Duodenal mucosa (tissue), 2 donors: ENCODE measurements around the gene GADD45A.
A peak's percentile ranks its signal among the peaks of the same experiment; 100 is the strongest.

Experiments
- H3K27ac ChIP-seq: one replicate; pipeline ENCODE4 v1.7.0; 2013; ENCODE audit warnings: low read depth, low read length
- H3K27me3 ChIP-seq, 2 donors: one replicate each; pipeline ENCODE4 v1.7.0; 2013; ENCODE audit warnings: low read length in 2 of 2, control low read depth in 1 of 2; ENCODE audit not compliant: insufficient read depth in 2 of 2, control insufficient read depth in 1 of 2
- H3K36me3 ChIP-seq, 2 donors: one replicate each; pipeline ENCODE4 v1.7.0; 2013; ENCODE audit warnings: low read length in 2 of 2, control low read depth in 1 of 2; ENCODE audit not compliant: insufficient read depth in 2 of 2, control insufficient read depth in 1 of 2
- H3K4me1 ChIP-seq, 2 donors: one replicate each; pipeline ENCODE4 v1.7.0; 2013; ENCODE audit warnings: low read length in 2 of 2, control low read depth in 1 of 2; ENCODE audit not compliant: insufficient read depth in 2 of 2, control insufficient read depth in 1 of 2
- H3K4me3 ChIP-seq, 2 donors: one replicate each; pipeline ENCODE4 v1.7.0; 2013; ENCODE audit warnings: low read length in 2 of 2, low read depth in 1 of 2
- H3K9ac ChIP-seq, 2 donors: one replicate each; pipeline ENCODE4 v1.7.0; 2013; ENCODE audit warnings: low read length in 2 of 2, low read depth in 1 of 2
- H3K9me3 ChIP-seq, 2 donors: one replicate each; pipeline ENCODE4 v1.7.0; 2013; ENCODE audit warnings: low read length in 2 of 2, control low read depth in 1 of 2; ENCODE audit not compliant: control insufficient read depth in 1 of 2

Gene GADD45A

DNA sequence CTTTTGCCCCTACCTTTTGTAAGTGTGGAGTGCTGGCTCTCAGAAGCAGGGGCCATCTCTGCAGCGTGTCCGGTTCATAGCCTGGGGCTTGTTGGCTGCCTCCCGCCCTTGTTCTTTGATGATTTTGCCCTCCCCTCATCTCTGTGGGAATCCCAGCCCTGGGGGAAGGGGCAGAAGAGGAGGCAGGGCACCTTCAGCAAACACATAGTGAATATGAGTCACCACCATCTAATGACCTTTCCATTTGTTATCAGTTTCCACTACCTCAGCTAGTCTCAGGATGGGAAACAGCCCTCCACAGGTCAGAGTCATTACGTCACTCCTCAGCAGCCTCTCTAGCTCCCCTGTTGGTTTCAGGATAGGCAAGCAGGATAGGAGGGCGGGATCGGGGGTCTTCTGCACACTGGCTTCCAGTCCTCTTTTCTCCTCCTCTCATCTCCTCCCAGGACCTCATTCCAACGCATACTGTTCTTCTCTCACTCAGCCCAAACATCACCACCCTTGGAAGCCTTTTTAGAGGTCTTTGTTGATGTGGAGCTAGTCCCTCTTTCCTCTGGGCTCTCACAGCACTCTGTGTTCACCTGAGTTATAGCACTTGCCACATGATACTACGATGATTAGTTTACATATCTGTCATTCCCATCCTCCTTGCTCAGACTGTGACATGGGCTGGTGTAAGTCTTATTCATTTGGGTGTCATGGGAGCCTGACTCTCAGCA is 15.8 kb downstream of the GADD45A start:
- Histone ChIP-seq H3K36me3 (peaks cover 11 to 30% of the 10 kb centered on the region in 2 donors), H3K4me3 (no peak overlapping the region), H3K9me3 (no peaks in the 10 kb centered on the region), H3K9ac (no peak overlapping the region), H3K4me1 (peaks cover 0 to 6% of the 10 kb centered on the region in 2 donors), H3K27ac (no peak overlapping the region), H3K27me3 (no peaks in the 10 kb centered on the region)

DNA sequence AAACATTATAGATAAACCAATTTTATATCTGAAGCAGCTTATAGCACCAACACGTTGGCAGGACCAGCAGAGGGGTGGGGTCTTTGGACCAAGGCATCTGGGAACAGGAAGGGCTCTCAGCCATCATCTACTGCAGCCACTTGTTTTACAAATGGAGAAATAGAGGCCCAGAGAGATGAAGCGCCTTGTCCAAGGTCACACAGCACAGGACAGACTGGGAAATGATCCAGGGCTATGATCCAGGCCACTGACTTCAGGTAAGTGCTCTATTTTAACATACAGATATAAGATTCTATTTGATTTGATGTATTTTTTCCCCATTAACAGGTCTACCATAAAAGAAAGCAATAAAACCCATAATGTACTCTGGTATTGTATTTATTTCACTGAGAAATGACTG is 16.9 kb downstream of the GADD45A start:
- peaks cover 0 to 6% of the 10 kb centered on the region in 2 donors for H3K4me1 ChIP-seq
- H3K4me3 ChIP-seq: no peak overlapping the region
- H3K36me3 ChIP-seq: peaks cover 11 to 32% of the 10 kb centered on the region in 2 donors
- H3K27me3 ChIP-seq: no peaks in the 10 kb centered on the region
- no peaks in the 10 kb centered on the region for H3K9me3 ChIP-seq
- H3K9ac ChIP-seq: no peak overlapping the region
- no peak overlapping the region for H3K27ac ChIP-seq

GRCh38 chr1:67704351-67704750 is 19.4 kb downstream of the GADD45A start:
- H3K27ac ChIP-seq: no peak overlapping the region
- no peaks in the 10 kb centered on the region for H3K27me3 ChIP-seq
- peaks cover 11 to 35% of the 10 kb centered on the region in 2 donors for H3K36me3 ChIP-seq
- H3K9me3 ChIP-seq: no peaks in the 10 kb centered on the region
- peaks cover 8 to 23% of the 10 kb centered on the region in 2 donors for H3K4me1 ChIP-seq
- H3K9ac ChIP-seq: no peak overlapping the region
- no peak overlapping the region for H3K4me3 ChIP-seq

GRCh38 chr1:67705735-67706453 is 20.9 kb downstream of the GADD45A start:
- Histone ChIP-seq H3K4me1 (peaks cover 12 to 31% of the 10 kb centered on the region in 2 donors), H3K27me3 (no peaks in the 10 kb centered on the region), H3K9ac (no peak overlapping the region), H3K27ac (no peak overlapping the region), H3K9me3 (no peaks in the 10 kb centered on the region), H3K4me3 (no peak overlapping the region), H3K36me3 (peaks cover 11 to 32% of the 10 kb centered on the region in 2 donors)

DNA sequence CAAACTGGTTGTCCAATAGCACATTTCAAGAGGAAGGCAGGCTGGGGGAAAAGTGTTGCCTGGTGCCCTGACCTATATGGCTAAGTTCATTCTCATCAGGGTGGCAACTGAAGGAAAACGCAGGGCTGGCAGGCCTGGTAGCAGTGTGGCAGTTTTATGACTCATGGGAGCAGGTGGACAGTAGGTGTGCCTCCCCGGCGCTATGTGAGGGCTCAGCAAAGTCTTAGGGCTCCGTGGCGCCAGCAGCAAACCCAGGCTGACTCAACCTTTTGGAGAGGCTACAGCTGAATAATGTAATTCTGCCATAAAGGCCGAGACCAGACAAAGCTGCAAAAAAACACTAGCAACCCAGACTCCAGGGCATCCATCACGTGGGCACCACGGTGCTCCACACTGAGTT is 23.6 kb downstream of the GADD45A start:
- Histone ChIP-seq H3K4me3 (no peak overlapping the region), H3K27me3 (no peaks in the 10 kb centered on the region), H3K27ac (no peak overlapping the region), H3K4me1 (peaks cover 37 to 54% of the 10 kb centered on the region in 2 donors), H3K9me3 (no peaks in the 10 kb centered on the region), H3K36me3 (peaks cover 11 to 24% of the 10 kb centered on the region in 2 donors), H3K9ac (no peak overlapping the region)

DNA sequence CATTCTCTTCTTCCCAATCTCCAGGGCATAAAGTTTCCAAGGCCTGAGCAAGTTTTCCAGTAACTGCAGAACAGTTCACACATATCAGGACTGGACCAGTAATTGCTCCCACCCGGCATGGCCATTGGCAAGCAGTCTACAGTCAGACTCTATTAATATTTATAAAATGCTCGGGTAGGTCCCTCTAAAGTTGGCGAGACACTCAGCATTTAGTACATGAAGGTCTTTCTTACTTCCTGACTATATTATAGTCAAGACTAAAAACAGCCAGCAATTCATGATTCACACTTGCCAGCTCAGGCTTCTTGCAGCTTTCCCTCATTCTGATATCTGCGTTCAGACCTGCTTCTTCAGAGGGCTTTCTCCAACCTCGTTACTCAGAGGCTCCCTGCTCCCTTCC is 25.4 kb downstream of the GADD45A start:
- no peak overlapping the region for H3K27ac ChIP-seq
- H3K4me3 ChIP-seq: no peak overlapping the region
- peaks cover 3 to 10% of the 10 kb centered on the region in 2 donors for H3K36me3 ChIP-seq
- H3K4me1 ChIP-seq: peaks cover 48 to 67% of the 10 kb centered on the region in 2 donors
- H3K9ac ChIP-seq: no peak overlapping the region
- H3K9me3 ChIP-seq: no peaks in the 10 kb centered on the region
- no peaks in the 10 kb centered on the region for H3K27me3 ChIP-seq

DNA sequence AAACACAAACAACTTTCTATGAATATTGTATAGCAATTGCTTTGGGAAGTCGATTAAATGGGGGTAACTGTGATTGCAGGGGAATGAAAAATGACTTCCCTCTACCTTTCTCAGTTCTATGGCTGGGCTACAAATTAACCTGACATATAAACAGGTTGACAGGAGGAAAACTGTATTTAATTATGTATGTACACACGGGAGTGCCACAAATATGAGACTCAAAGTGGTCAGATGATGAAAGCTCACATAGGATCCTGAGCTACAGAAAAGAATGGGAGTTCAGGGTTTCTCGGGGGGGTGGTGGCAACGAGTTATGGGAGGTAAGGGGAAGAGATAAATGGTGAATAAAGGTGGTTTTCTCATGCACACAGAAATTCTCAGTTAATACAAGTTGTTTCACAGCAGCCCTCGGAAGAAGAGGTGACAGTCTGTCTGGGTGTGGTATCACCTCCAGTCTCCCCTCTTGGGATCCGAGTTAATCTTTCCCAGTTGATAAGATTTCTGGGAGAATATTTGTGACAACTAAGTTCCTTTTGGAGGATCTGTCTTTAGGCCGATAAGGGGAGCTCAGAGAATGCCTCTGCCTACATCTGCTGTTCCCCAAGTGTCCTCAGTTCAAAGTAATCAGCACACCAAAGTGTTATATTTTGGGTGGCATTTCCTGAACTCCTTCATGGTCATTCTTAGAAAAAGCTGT is 26.3 kb downstream of the GADD45A start:
- H3K4me3 ChIP-seq: no peak overlapping the region
- no peak overlapping the region for H3K27ac ChIP-seq
- peaks cover 48 to 69% of the 10 kb centered on the region in 2 donors for H3K4me1 ChIP-seq
- H3K9ac ChIP-seq: no peak overlapping the region
- H3K27me3 ChIP-seq: no peaks in the 10 kb centered on the region
- peaks cover 0 to 5% of the 10 kb centered on the region in 2 donors for H3K36me3 ChIP-seq
- H3K9me3 ChIP-seq: no peaks in the 10 kb centered on the region

DNA sequence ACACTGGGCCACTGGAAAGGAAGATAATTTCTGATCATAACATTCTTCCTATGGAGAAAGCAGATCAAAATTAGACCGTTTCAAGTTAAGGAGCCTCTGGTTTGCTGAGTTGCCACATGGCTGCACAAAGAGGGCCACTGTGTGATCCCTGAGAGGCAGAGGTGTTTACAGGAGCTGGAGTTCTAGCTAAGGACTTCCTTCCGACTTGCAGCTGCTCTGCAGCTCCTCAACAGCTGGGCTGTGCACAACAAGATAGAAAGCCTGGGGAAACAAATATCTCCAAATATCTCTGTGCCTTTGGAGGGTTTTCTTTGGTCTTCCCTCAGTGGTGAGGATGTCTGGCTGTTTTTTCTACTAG is 26.8 kb downstream of the GADD45A start:
- H3K9ac ChIP-seq: no peak overlapping the region
- no peak overlapping the region for H3K27ac ChIP-seq
- peaks cover 0 to 4% of the 10 kb centered on the region in 2 donors for H3K36me3 ChIP-seq
- H3K4me3 ChIP-seq: no peak overlapping the region
- no peaks in the 10 kb centered on the region for H3K27me3 ChIP-seq
- H3K9me3 ChIP-seq: no peaks in the 10 kb centered on the region
- peaks cover 53 to 74% of the 10 kb centered on the region in 2 donors for H3K4me1 ChIP-seq

- Histone ChIP-seq H3K36me3 (no peaks in the 10 kb centered on the region), H3K4me1 (peaks cover 58 to 80% of the 10 kb centered on the region in 2 donors), H3K9me3 (no peaks in the 10 kb centered on the region), H3K27ac (peak overlapping the region; percentile 33), H3K4me3 (peak overlapping the region in 1 of 2 donors; percentile 37), H3K27me3 (no peaks in the 10 kb centered on the region), H3K9ac (peak overlapping the region in 1 of 2 donors; percentile 48)
Observed at GRCh38 chr1:67713057-67713846, 28.3 kb downstream of the GADD45A start.
